Hepatocyte (in vitro differentiated cells): ENCODE data around the gene PRKAR2A.

Experiments used
- CTCF ChIP-seq: fragments of 200-600 bp; sonication (generic); IDR thresholded peaks from 2 replicates; pipeline ENCODE4 v1.5.1; 2016; ENCODE audit warnings: antibody characterized with exemption, mild to moderate bottlenecking; ENCODE audit not compliant: poor library complexity
- EZH2 ChIP-seq: fragments of 200-600 bp; sonication (generic); IDR thresholded peaks from 2 replicates; pipeline ENCODE4 v1.6.1; 2016; ENCODE audit warnings: antibody characterized with exemption, mild to moderate bottlenecking, borderline replicate concordance
- EZH2phosphoT487 ChIP-seq: fragments of 200-600 bp; sonication (generic); IDR thresholded peaks from one replicate; pipeline ENCODE4 v1.6.1; 2018; ENCODE audit warnings: antibody characterized with exemption, mild to moderate bottlenecking, low read depth, moderate library complexity; ENCODE audit not compliant: unreplicated experiment, severe bottlenecking

GRCh38 chr3:48881652-48882114 lies 34.0 kb upstream of the PRKAR2A start:
- no peak for TF ChIP-seq CTCF
- TF ChIP-seq EZH2phosphoT487, result no peak
- no peak for TF ChIP-seq EZH2
